ENCODE results near the gene PHGDH. TPM values are rescaled to one million over a fixed set of nuclear protein-coding genes. Genes with fewer than 3 reads are reported as not detected.

Gene PHGDH
- total RNA-seq, result 116 and 349 TPM in 2 replicates

DNA sequence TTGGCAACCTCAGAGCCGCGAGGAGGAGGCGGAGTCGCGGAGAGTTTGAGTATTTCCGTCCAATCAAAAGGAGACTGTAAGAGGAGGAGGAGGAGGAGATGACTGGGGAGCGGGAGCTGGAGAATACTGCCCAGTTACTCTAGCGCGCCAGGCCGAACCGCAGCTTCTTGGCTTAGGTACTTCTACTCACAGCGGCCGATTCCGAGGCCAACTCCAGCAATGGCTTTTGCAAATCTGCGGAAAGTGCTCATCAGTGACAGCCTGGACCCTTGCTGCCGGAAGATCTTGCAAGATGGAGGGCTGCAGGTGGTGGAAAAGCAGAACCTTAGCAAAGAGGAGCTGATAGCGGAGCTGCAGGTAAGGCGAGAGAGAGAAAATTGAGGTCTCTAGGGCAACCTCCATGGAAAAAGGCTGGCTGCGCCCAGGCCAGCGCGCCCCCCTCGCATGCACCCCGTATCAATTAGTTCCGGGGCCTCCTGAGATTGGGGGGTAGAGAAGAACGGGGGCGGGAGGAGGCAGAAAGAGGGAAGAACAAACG, at the start of gene PHGDH:
PHGDH (plus strand) TSS at position 131 of the 538 bp plus-strand sequence; CDS start at position 220, 89 bp downstream.

DNA sequence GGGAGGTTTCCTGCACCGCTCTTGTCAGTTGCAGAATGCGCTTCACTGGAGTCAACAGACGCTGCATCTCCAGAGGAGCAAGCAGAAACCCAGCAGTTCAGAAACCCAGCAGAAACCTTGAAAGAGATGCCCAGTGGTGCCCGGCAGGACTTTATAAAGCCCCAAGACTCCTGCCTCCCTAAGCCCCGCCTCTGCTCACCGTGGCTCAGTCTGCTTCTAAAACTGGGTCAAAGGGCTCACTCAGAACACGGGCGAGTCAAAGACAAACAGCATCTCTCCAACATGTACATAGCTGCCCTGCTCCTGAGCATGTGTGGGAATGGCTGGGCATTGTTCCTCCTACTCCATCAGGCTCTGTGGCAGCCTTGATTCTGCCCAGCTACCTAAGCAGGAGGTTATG, 57.0 kb downstream of the PHGDH start, which contains the start of gene HMGCS2:
HMGCS2 (minus strand) TSS at position 128 of the 400 bp plus-strand sequence; CDS start at position 67, 61 bp downstream.

Other genes starting within 250 kb of the PHGDH start
- gene HSD3B1, start 204.7 kb upstream of the PHGDH start, total RNA-seq, result 0.39 TPM in 1 of 2 replicates, not detected in the other
- gene ZNF697, start 63.7 kb upstream of the PHGDH start, total RNA-seq, result 13.4 and 14.3 TPM in 2 replicates
- gene HMGCS2, start 57.0 kb downstream of the PHGDH start, total RNA-seq, result not detected in 2 replicates
- not detected in 2 replicates for gene REG4, start 99.5 kb downstream of the PHGDH start, total RNA-seq
- gene ADAM30, start 184.6 kb downstream of the PHGDH start, total RNA-seq, result 0.16 TPM in 1 of 2 replicates, not detected in the other